HepG2 (cell line): ENCODE measurements around the gene FKBP8. TPM values are rescaled to one million over a fixed set of nuclear protein-coding genes. Genes with fewer than 3 reads are reported as not detected.
A peak's percentile ranks its signal among the peaks of the same experiment; 100 is the strongest.

Source experiments
- ATRX ChIP-seq: sonication (generic); formaldehyde crosslinking; IDR thresholded peaks from 2 replicates; pipeline ENCODE4 v1.4.0; 2020; ENCODE audit warnings: missing genetic modification reagents, borderline replicate concordance
- CHD4 ChIP-seq: fragments of 200-600 bp; sonication (generic); IDR thresholded peaks from 2 replicates; pipeline ENCODE4 v1.7.0; 2017; ENCODE audit warnings: mild to moderate bottlenecking, low read length, borderline replicate concordance
- ERF ChIP-seq: IDR thresholded peaks from 2 replicates; pipeline ENCODE4 v1.6.1; 2018; ENCODE audit warnings: missing biosample characterization, missing genetic modification reagents
- ETV5 ChIP-seq: IDR thresholded peaks from 2 replicates; pipeline ENCODE4 v1.6.1; 2018; ENCODE audit warnings: missing biosample characterization, missing genetic modification reagents, inconsistent platforms, borderline replicate concordance
- EZH2 ChIP-seq: conservative IDR thresholded peaks from 2 replicates; pipeline ENCODE4 v1.6.1; 2012; ENCODE audit warnings: mild to moderate bottlenecking, low read depth, low read length, moderate library complexity
- ISX ChIP-seq: sonication (generic); formaldehyde crosslinking; conservative IDR thresholded peaks from 2 replicates; pipeline ENCODE4 v1.5.0; 2020; ENCODE audit warnings: missing genetic modification reagents
- MAFF ChIP-seq: IDR thresholded peaks from 2 replicates; pipeline ENCODE4 v1.6.1; 2011; ENCODE audit warnings: low read depth, low read length, improper control_type of control experiment
- MEIS1 ChIP-seq: sonication (generic); formaldehyde crosslinking; IDR thresholded peaks from 2 replicates; pipeline ENCODE4 v1.9.0; 2021; ENCODE audit warnings: mild to moderate bottlenecking, missing genetic modification reagents, moderate library complexity, borderline replicate concordance
- NR1H2 ChIP-seq: sonication (generic); formaldehyde crosslinking; IDR thresholded peaks from 2 replicates; pipeline ENCODE4 v1.8.1; 2022; ENCODE audit warnings: low read depth, missing genetic modification reagents, borderline replicate concordance
- NR2F6 ChIP-seq, 2 experiments: IDR thresholded peaks; 2 replicates each; pipeline ENCODE4 v1.6.1; 2016; ENCODE audit warnings: antibody characterized with exemption in 1 of 2, mild to moderate bottlenecking in 1 of 2
- PHF21A ChIP-seq: sonication (generic); formaldehyde crosslinking; IDR thresholded peaks from 2 replicates; pipeline ENCODE4 v1.5.0; 2020; ENCODE audit warnings: mild to moderate bottlenecking, missing genetic modification reagents
- RNF2 ChIP-seq: fragments of 450-650 bp; conservative IDR thresholded peaks from 2 replicates; pipeline ENCODE4 v1.6.1; 2016; ENCODE audit warnings: low read depth
- SP5 ChIP-seq: IDR thresholded peaks from 2 replicates; pipeline ENCODE4 v1.6.1; 2016; ENCODE audit warnings: low read depth, borderline replicate concordance
- XBP1 ChIP-seq: sonication (generic); formaldehyde crosslinking; IDR thresholded peaks from 2 replicates; pipeline ENCODE4 v1.5.0; 2020; ENCODE audit warnings: missing genetic modification reagents
- ZBTB38 ChIP-seq: sonication (generic); formaldehyde crosslinking; IDR thresholded peaks from 2 replicates; pipeline ENCODE4 v1.5.1; 2020; ENCODE audit warnings: mild to moderate bottlenecking, missing genetic modification reagents
- ZNF121 ChIP-seq: sonication (generic); formaldehyde crosslinking; IDR thresholded peaks from 2 replicates; pipeline ENCODE4 v1.5.0; 2020; ENCODE audit warnings: mild to moderate bottlenecking, missing genetic modification reagents
- ZNF333 ChIP-seq: sonication (generic); formaldehyde crosslinking; IDR thresholded peaks from 2 replicates; pipeline ENCODE4 v1.4.0; 2020; ENCODE audit warnings: mild to moderate bottlenecking, missing genetic modification reagents, borderline replicate concordance
- polyA plus RNA-seq, 8 experiments: library from polyadenylated mRNA; depleted of rRNA in 3 of 8; stranded (reverse) in 7 of 8; unstranded in 1 of 8; fragments of >200 nt; fragmentation: Illumina TruSeq in 4 of 8; extraction: Trizol in 4 of 8; gene quantifications; 2 replicates each; pipeline versions ENCODE4 v1.2.1 to v1.2.3, GENCODE V29; 2011 to 2016; ENCODE audit warnings: low read depth in 4 of 8, missing spikeins in 1 of 8, mixed read lengths in 1 of 8; ENCODE audit not compliant: insufficient read depth in 1 of 8
- total RNA-seq, 5 experiments: library from RNA; depleted of rRNA; stranded (reverse); fragments of >200 nt; fragmentation: Illumina TruSeq; extraction: Trizol; gene quantifications; 2 replicates each; pipeline ENCODE4 v1.2.3, GENCODE V29; 2016; ENCODE audit warnings: low read depth in 1 of 5
- TF ChIP-seq, protein P1 (sequence below): sonication (generic); formaldehyde crosslinking; IDR thresholded peaks from 2 replicates; pipeline ENCODE4 v1.8.1; 2023; ENCODE audit warnings: mild to moderate bottlenecking, missing genetic modification reagents
- TF ChIP-seq, protein P2 (sequence below): IDR thresholded peaks from 2 replicates; pipeline ENCODE4 v1.6.1; 2012; ENCODE audit warnings: low read length, improper control_type of control experiment
- TF ChIP-seq, protein P3 (sequence below): sonication (generic); formaldehyde crosslinking; conservative IDR thresholded peaks from 2 replicates; pipeline ENCODE4 v1.4.0; 2020; ENCODE audit warnings: missing genetic modification reagents
- TF ChIP-seq, protein P4 (sequence below): sonication (generic); formaldehyde crosslinking; IDR thresholded peaks from 2 replicates; pipeline ENCODE4 v1.5.1; 2020; ENCODE audit warnings: missing genetic modification reagents, mild to moderate bottlenecking, borderline replicate concordance

FKBP8 gene
- total and polyA plus RNA-seq, 2 of the 13 experiments (the other 11 are each of a cell fraction or from before 2014, with no cell fraction given), result 81.7 to 93.9 TPM

DNA sequence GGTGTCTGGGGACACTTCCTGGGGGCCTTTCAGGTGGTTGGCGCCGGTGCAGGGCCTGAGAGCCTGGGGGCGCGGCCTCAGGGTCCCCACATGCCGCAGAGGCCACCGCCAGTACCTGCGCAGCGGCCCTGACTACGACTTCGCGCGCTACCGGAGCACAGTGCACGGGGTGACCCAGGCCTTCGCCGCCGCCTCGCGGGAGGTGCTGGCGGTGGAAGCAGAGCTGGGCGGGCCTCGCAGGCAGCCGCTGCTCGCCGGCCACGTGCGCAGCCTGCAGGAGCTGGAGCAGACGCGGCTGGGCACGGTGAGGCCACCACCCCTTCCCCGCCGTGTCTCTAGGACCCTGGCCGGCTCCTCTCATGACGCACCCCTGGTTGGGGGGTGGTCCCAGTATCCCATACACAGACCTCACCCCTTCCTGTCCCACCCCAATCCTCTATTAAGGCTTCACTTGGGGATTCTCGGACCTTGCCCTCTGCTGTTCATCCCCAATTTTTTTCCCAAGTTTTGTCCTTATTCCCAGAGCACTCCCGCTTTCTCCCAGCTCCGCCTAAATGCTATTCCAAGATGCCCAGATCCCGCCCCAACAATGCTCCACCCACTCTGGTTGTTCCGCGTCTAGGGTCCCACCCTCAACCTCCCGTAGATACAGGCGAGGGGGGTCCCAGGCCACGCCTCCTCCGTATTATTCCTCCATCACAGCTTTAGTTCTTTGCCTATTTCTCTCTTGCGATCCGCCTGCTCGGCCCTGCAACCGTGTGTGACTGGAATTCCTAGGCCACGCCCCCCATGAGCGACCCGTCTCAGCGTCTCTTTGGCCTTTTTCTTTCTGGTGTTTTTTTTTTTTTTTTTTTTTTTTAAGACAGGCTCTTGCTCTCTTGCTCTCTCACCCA lies 46.3 kb upstream of the FKBP8 start (continued):
- TF ChIP-seq, protein P1, sequence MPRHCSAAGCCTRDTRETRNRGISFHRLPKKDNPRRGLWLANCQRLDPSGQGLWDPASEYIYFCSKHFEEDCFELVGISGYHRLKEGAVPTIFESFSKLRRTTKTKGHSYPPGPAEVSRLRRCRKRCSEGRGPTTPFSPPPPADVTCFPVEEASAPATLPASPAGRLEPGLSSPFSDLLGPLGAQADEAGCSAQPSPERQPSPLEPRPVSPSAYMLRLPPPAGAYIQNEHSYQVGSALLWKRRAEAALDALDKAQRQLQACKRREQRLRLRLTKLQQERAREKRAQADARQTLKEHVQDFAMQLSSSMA, result peak; percentile 83; the same call in 1 of the 2 replicates
- TF ChIP-seq XBP1, result no peak
- no peak for TF ChIP-seq NR2F6 (IDR thresholded peaks at IDR 0.05)
- no peak for TF ChIP-seq NR2F6 (CRISPR knock-in tag; IDR thresholded peaks at IDR 0.05)
- TF ChIP-seq, protein P2, sequence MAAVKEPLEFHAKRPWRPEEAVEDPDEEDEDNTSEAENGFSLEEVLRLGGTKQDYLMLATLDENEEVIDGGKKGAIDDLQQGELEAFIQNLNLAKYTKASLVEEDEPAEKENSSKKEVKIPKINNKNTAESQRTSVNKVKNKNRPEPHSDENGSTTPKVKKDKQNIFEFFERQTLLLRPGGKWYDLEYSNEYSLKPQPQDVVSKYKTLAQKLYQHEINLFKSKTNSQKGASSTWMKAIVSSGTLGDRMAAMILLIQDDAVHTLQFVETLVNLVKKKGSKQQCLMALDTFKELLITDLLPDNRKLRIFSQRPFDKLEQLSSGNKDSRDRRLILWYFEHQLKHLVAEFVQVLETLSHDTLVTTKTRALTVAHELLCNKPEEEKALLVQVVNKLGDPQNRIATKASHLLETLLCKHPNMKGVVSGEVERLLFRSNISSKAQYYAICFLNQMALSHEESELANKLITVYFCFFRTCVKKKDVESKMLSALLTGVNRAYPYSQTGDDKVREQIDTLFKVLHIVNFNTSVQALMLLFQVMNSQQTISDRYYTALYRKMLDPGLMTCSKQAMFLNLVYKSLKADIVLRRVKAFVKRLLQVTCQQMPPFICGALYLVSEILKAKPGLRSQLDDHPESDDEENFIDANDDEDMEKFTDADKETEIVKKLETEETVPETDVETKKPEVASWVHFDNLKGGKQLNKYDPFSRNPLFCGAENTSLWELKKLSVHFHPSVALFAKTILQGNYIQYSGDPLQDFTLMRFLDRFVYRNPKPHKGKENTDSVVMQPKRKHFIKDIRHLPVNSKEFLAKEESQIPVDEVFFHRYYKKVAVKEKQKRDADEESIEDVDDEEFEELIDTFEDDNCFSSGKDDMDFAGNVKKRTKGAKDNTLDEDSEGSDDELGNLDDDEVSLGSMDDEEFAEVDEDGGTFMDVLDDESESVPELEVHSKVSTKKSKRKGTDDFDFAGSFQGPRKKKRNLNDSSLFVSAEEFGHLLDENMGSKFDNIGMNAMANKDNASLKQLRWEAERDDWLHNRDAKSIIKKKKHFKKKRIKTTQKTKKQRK, result no peak
- peak; percentile 67; the same call in 1 of the 2 replicates for TF ChIP-seq ISX (CRISPR knock-in tag)
- no peak; the same call in 1 of the 2 replicates for TF ChIP-seq MEIS1
- TF ChIP-seq, protein P3, sequence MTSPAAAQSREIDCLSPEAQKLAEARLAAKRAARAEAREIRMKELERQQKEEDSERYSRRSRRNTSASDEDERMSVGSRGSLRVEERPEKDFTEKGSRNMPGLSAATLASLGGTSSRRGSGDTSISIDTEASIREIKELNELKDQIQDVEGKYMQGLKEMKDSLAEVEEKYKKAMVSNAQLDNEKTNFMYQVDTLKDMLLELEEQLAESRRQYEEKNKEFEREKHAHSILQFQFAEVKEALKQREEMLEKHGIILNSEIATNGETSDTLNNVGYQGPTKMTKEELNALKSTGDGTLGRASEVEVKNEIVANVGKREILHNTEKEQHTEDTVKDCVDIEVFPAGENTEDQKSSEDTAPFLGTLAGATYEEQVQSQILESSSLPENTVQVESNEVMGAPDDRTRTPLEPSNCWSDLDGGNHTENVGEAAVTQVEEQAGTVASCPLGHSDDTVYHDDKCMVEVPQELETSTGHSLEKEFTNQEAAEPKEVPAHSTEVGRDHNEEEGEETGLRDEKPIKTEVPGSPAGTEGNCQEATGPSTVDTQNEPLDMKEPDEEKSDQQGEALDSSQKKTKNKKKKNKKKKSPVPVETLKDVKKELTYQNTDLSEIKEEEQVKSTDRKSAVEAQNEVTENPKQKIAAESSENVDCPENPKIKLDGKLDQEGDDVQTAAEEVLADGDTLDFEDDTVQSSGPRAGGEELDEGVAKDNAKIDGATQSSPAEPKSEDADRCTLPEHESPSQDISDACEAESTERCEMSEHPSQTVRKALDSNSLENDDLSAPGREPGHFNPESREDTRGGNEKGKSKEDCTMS (CRISPR knock-in tag), result no peak
- TF ChIP-seq RNF2, result peak; percentile 97
- TF ChIP-seq NR1H2 (CRISPR knock-in tag), result peak; percentile 96
- TF ChIP-seq SP5, result no peak
- TF ChIP-seq ATRX (CRISPR knock-in tag), result no peak
- TF ChIP-seq ZNF121 (CRISPR knock-in tag), result no peak; the same call in 1 of the 2 replicates
- TF ChIP-seq ZBTB38 (CRISPR knock-in tag), result peak; percentile 74; the same call in 1 of the 2 replicates
- no peak for TF ChIP-seq CHD4
- no peak for TF ChIP-seq MAFF
- TF ChIP-seq EZH2, result no peak
- no peak for TF ChIP-seq PHF21A (CRISPR knock-in tag)
- peak; percentile 33; the same call in 1 of the 2 replicates for TF ChIP-seq ERF
- TF ChIP-seq ETV5 (CRISPR knock-in tag), result no peak
- TF ChIP-seq, protein P4, sequence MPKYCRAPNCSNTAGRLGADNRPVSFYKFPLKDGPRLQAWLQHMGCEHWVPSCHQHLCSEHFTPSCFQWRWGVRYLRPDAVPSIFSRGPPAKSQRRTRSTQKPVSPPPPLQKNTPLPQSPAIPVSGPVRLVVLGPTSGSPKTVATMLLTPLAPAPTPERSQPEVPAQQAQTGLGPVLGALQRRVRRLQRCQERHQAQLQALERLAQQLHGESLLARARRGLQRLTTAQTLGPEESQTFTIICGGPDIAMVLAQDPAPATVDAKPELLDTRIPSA (CRISPR knock-in tag), result peak; percentile 98; the same call in 1 of the 2 replicates
- TF ChIP-seq ZNF333, result peak; percentile 69; the same call in 1 of the 2 replicates
